Stimulated activated CD8-positive, alpha-beta memory T cell treated with anti-CD3 and anti-CD28 coated beads, Interleukin-12 subunit alpha, Interleukin-12 subunit beta, amount 100 ng/mL, for 24 hours (primary cell): Measurements from ENCODE around the gene RPS6KC1.
A peak's percentile ranks its signal among the peaks of the same experiment; 100 is the strongest.
"Not testable (repeated sequence)": the region's sequence is repeated elsewhere in the genome, so short reads cannot be mapped to it uniquely, and the experiment has no call there.

Source experiments
- DNase-seq: peaks from one replicate; pipeline ENCODE4 v3.0.0-alpha.2; 2020; ENCODE audit errors: extremely low read depth

Gene RPS6KC1, protein sequence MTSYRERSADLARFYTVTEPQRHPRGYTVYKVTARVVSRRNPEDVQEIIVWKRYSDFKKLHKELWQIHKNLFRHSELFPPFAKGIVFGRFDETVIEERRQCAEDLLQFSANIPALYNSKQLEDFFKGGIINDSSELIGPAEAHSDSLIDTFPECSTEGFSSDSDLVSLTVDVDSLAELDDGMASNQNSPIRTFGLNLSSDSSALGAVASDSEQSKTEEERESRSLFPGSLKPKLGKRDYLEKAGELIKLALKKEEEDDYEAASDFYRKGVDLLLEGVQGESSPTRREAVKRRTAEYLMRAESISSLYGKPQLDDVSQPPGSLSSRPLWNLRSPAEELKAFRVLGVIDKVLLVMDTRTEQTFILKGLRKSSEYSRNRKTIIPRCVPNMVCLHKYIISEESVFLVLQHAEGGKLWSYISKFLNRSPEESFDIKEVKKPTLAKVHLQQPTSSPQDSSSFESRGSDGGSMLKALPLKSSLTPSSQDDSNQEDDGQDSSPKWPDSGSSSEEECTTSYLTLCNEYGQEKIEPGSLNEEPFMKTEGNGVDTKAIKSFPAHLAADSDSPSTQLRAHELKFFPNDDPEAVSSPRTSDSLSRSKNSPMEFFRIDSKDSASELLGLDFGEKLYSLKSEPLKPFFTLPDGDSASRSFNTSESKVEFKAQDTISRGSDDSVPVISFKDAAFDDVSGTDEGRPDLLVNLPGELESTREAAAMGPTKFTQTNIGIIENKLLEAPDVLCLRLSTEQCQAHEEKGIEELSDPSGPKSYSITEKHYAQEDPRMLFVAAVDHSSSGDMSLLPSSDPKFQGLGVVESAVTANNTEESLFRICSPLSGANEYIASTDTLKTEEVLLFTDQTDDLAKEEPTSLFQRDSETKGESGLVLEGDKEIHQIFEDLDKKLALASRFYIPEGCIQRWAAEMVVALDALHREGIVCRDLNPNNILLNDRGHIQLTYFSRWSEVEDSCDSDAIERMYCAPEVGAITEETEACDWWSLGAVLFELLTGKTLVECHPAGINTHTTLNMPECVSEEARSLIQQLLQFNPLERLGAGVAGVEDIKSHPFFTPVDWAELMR

GRCh38 chr1:213051127-213051880 is at the start of gene RPS6KC1:
RPS6KC1 (plus strand) TSS chr1:213051241; CDS start chr1:213051405, 164 bp downstream.
- DNase-seq, result peak; percentile 75

DNA sequence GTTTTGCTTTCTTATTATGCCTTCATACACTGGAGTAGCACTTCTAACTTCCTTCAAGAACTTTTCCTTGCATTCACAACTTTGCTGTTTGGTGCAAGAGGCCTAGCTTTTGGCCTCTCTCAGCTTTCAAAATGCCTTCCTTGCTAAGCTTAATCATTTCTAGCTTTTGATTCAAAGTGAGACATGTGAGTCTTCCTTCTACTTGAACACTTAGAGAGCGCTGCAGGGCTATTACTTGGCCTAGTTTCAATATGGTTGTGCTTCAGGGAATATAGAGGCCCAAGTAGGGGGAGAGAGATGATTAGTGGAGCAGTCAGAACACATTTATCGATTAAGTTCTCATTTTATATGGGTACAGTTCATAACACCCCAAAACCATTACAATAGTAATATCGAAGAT is 47.8 kb upstream of the RPS6KC1 start:
- no peak for DNase-seq

DNA sequence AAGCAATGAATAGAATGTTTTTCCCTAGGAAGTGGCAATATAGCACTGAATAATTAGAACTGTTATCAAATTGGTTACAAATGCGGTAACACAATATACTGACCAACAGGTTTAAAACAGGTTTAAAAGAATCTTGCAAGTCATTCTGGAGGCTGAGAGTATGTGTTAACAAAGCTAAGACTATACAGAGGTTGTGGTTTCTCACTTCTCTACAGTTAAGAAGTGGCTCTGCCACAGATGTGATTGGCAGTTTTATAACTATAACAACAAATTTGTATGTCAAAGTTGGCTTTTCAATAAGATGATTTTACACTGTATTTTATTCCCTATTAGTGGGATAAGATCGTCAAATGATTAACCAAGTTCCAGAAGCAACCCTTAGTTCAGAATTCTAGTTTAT is 42.5 kb upstream of the RPS6KC1 start:
- DNase-seq, result no peak

- no peak for DNase-seq
These were observed 36.4 kb upstream of the RPS6KC1 start for GRCh38 chr1:213014642-213015041.

DNA sequence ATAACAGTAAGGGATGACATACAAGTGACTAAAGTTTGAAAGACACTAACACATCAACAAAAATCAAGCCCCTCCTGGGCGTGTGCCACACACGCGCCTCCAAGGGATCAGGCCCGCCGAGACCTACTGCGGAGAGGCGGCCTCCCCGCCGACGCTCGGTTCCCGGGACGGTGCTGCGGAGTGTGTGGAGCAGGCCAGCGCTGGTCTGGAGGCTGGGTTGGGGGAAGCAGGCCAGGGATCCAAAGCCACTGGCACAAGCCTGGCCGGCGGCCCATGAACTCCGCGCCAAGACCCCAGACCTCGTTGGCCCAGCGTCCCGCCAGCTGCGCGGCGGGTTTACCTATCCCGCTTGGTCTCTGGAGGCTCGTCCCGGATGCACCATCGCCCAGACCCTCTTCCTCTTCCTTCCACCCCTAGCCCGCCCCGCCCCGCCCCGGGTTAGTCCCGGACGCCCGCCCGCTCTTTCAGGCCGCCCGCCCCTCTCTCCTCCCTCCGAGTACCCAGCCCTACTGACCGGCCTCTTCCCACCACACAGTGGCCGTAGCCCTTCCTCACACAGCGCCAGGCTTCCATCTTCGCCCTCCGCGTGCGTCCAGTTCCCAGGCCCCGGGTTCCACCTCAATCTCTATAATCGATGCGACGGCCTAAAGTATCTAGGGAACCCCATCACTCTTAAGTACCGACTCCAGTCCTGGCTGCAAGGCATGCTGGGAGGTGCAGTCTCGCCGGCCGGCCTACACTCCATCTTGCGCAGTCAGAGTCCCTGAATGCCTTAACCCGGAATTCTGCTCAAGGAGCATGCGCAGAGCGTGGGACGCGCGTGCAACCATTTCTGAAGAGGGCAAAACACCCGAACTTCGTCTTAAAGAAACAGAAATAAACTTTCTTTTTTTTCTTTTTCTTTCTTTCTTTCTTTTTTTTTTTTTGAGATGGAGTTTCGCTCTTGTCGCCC is 35.7 kb upstream of the RPS6KC1 start, which contains the start of gene ANGEL2:
Gene ANGEL2, minus strand, starts transcription at position 769 of the 952 bp plus-strand sequence. Its CDS starts 196 bp downstream, at position 573.
- peak; percentile 89 for DNase-seq

DNA sequence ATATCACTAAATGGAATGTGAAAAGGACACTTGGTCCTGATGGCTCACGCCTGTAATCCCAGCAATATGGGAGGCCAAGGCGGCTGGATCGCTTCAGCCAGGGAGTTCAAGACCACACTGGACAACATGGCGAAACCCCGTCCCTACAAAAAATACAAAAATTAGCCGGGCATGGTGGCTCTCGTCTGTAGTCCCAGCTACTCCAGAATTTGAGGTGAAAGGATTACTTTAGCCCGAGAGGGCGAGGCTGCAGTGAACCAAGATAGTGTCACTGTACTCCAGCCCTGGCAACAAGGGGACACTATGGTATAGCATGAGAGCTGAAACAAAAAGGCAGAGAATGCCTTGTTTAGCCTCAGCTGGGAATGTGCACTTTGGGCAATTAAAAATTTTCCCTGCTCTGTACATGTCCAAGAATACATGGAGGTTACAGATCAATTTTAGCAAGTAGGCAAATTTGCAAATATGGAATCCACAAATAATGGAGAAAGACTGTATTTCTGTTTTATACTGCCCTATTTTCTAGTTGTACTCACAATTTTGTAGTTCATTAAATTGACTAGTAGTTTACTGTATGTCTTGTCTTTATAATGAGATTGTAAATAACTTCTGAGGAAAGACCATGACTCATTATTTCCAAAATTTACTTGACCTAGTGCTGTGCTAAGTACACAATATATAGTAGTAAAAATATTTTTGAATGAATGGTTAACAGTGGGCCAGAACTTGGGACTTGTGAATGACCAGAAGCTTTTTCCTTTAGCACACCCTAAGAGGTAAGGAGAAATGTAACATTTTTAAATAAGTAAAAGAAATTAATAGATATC is 33.4 kb upstream of the RPS6KC1 start:
- no peak for DNase-seq

DNA sequence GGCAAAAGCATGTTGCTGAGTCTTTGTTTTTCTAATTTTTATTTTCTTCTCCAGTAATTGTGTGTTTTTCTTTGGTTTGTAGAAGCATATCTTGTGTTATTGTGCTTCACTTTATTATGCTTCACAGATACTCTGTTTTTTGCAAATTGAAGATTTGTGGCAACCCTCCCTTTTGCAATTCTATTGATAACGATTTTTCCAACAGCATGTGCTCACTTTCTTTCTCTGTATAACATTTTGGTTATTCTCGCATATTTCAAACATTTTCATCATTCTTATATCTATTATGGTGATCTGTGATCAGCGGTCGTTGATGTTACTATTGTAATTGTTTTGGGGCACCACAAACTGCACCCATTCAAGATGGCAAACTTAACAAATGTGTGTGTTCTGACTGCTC is 31.6 kb upstream of the RPS6KC1 start:
- no peak for DNase-seq

- DNase-seq, result no peak
These were observed 31.0 kb upstream of the RPS6KC1 start for GRCh38 chr1:213020016-213020415.

DNA sequence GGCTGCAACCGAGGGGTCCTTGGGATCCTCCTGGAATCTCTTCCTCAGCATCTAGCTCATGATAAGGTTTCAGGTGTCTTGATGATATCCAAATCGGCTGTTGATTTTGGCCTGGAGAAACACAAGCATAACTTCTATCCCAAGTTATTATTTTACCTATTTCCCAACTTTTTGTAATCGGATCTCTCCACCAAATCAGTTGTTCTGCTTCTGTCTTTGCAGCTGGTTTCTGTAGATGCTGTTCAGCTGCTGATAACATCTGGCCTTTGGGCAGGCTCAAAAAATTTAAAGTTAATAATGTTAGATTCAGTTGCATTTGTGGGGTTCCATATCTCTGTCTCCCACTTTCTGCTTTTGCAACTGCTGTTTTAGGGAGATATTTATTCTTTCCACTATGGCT is 24.0 kb upstream of the RPS6KC1 start:
- DNase-seq, result not testable (repeated sequence)

DNA sequence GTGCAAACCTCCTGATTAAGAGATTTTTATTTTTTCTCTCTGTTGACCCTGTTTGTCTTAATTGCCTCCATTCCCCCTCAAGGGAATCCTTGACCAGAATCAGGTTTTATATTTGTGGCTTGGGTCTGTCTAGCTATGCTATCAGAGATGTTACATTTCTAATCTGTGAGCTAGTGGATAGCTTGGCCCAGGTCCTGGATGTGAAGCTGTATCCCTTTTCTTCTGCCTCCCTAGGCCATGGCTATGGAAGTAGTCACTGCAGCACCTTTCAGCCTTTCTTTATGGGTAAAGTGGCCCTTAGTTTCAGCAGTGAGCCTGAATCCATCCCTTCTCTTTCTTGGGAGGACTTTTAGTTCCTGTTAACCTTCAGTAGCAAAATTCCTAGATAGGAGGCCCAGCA is 18.4 kb upstream of the RPS6KC1 start:
- DNase-seq, result no peak

DNA sequence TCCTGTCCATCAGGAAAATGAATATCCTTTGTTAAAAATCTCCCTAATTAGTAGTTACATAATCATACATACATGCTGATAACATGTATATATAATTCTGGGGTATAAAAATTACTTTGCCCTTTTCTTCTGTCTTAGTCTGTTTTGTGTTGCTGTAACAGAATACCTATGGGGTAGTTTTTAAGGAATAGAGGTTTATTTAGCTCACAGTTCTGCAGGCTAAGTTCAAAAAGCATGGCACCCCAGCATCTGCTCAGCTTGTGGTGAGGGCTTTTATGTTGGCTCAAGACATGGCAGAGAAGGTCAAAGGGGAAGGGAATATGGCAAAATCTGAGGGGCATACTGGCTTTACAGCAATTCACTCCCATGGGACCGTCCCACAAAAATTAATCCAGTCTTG is 16.3 kb upstream of the RPS6KC1 start:
- no peak for DNase-seq

- no peak for DNase-seq
These were observed 15.5 kb upstream of the RPS6KC1 start for GRCh38 chr1:213035573-213035972.

DNA sequence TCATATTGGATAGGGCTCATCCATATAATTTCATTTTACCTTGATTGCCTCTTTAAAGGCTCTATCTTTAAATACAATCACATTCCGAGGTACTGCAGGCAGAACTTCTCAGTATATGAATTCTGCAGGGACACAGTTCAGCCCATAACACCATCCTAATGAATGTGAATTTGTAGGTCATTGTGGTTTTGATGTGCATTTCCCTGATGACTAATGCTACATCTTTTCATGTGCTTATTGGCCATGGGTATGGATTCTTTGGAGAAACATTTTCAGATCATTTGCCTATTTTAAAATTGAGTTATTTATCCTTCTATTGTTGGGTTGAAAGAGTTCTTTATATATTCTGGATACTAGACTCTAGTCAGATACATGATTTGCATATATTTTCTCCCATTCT is 9.6 kb upstream of the RPS6KC1 start:
- DNase-seq, result no peak

GRCh38 chr1:213045321-213046226 is 5.5 kb upstream of the RPS6KC1 start:
- DNase-seq, result not testable (repeated sequence)

DNA sequence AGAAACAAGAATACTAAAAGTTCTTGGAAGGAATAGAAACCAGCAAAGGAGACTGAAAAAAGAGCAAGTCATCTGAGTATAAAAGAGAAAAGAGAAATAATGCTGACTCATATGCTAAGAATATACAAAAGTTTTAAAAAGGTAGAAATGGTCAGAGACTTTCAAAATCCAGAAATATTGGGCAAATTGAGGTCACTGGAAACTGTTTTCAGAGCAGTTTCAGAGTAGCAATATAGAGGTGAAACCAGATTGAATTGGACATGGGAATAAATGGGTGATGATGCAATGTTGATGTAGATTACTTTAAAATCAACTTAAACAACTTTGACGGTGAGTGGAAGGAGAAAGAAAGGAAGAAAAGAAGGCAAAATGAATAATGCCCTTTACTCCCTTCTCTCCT is 1.8 kb upstream of the RPS6KC1 start:
- no peak for DNase-seq

- DNase-seq, result no peak
These were observed 305 bp upstream of the RPS6KC1 start for GRCh38 chr1:213050745-213051126.

DNA sequence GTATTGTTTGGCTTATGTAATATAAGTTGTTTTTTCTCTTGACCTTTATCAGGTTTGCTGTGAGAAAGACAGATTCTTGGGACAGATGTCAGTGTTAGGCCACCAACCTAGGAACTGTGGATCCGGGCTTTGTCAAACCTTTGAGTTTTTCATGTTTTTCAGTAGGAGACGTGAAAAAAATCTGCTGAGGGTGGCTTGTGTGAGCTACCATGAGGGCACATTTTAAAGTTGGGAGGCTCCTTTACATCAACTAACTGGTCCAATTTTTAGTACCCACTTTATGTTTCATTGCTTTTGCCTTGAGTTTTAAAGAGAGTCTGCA is 801 bp downstream of the RPS6KC1 start:
- DNase-seq, result no peak

- no peak for DNase-seq
These were observed 2.4 kb downstream of the RPS6KC1 start for GRCh38 chr1:213053455-213053854.

DNA sequence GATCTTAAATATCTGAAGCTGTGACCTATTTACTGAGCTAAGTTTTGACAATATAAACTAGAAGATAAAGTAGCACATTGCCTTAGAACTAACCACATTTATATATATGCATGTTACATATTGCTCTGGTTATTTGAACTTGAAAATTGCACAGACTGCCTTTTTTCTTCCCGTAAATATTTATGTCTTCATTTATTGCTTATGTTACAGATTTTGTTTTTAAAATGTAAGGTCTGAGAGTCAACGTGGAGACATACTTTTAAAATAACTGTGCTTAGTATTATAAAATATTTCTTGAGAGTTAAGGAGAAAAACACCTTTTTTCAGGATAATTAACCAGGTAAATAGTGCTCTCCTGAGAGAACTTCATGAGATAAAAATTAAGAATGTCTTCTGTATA is 3.1 kb downstream of the RPS6KC1 start:
- no peak for DNase-seq
